Omental fat pad (tissue), 4 donors: ENCODE results near the gene SLC8A1. TPM values are rescaled to one million over a fixed set of nuclear protein-coding genes. Genes with fewer than 3 reads are reported as not detected.

Source experiments
- ATAC-seq: fragments of 150-250 bp; one replicate; pipeline ENCODE4 v1.9.1; 2016; ENCODE audit warnings: mild to moderate bottlenecking, moderate library complexity; ENCODE audit not compliant: low FRiP score
- DNase-seq: peaks from one replicate; pipeline ENCODE4 v3.0.0-alpha.2; 2019; ENCODE audit warnings: low spot score
- CTCF ChIP-seq, 3 donors: fragments of 450-650 bp; IDR thresholded peaks; one replicate each; pipeline ENCODE4 v1.5.1; 2016 to 2017; ENCODE audit warnings: antibody characterized with exemption in 3 of 3, mild to moderate bottlenecking in 3 of 3, moderate library complexity in 2 of 3
- total RNA-seq, 4 donors: library from RNA; depleted of rRNA; stranded (reverse); fragments of >200 nt; gene quantifications; one replicate each; pipeline ENCODE4 v1.1.0, GENCODE V29; 2016

SLC8A1 gene
- total RNA-seq, 4 donors from 2014 or later: 17.5 to 47.0 (median 30.0) TPM

GRCh38 chr2:40049781-40050180 is 402.1 kb downstream of the SLC8A1 start:
- ATAC-seq (no peak), DNase-seq (no peak)
- no peak for TF ChIP-seq CTCF (IDR thresholded peaks at IDR 0.05)

- ATAC-seq (no peak), DNase-seq (no peak)
- no peak for TF ChIP-seq CTCF (IDR thresholded peaks at IDR 0.05)
Measured at GRCh38 chr2:40048506-40048905, 403.4 kb downstream of the SLC8A1 start.

GRCh38 chr2:40047406-40047805 is 404.5 kb downstream of the SLC8A1 start:
- DNase-seq (no peak), ATAC-seq (no peak)
- no peak for TF ChIP-seq CTCF (IDR thresholded peaks at IDR 0.05)
